Measurements from ENCODE around the gene TRAPPC3.
A peak's percentile ranks its signal among the peaks of the same experiment; 100 is the strongest.

The TRAPPC3 gene

DNA sequence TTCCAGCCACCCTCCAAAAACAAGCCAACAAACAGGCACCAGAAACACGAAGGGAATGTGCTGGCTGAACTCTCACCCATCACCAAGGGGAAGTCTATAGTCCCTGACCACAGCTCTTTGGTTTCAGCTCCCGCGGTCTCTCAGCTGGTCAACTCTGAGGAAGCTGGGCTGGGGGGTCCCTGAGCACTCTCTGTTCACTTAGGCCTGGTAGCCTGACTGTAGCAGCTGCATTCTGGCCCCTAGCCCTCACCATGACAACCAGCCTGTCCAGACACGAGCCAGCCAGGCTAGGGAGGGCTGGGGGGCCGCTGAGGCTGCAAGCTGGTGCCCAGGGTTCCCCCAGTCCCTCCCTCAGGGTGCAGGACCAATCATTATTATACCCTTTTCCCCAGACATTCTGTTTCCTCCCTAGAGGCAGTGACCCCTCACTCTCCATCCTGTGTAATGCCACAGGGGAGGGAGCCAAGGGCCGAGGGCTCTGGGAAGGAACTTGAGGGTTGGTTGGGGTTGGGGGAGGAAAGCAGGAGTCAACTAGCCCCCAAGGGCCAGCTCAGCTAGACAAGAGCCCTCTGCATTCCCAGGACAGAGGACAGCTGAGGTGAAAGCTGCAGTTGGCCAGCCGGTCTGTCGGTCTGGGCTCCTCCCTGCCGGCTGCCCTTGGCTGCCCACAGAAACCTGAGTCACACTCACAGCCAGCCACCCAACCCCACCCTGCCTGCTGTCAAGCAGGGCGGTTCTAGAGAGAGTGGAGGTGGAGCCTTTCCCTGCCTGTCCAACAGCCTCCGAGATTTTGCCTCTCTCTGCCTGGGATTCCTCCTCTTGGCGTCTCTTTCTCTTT lies 1.2 kb upstream of the TRAPPC3 start:
- in situ Hi-C loops (cut with HindIII; ENCODE audit: low pct_ligation_motif_present, low sequenced_read_pairs) = no loop called here
- TF ChIP-seq, protein P1, sequence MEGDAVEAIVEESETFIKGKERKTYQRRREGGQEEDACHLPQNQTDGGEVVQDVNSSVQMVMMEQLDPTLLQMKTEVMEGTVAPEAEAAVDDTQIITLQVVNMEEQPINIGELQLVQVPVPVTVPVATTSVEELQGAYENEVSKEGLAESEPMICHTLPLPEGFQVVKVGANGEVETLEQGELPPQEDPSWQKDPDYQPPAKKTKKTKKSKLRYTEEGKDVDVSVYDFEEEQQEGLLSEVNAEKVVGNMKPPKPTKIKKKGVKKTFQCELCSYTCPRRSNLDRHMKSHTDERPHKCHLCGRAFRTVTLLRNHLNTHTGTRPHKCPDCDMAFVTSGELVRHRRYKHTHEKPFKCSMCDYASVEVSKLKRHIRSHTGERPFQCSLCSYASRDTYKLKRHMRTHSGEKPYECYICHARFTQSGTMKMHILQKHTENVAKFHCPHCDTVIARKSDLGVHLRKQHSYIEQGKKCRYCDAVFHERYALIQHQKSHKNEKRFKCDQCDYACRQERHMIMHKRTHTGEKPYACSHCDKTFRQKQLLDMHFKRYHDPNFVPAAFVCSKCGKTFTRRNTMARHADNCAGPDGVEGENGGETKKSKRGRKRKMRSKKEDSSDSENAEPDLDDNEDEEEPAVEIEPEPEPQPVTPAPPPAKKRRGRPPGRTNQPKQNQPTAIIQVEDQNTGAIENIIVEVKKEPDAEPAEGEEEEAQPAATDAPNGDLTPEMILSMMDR (IDR thresholded peaks at IDR 0.05; ENCODE audit: low read depth, low read length, missing control alignments) = no peak
- DNase-seq = peak; percentile 96
- Histone ChIP-seq H3K27me3 (replicated peaks) (no peaks in the 10 kb centered on the region), H3K27ac (peak overlapping the region; percentile 98), H3K36me3 (replicated peaks) (no peaks in the 10 kb centered on the region), H3K4me3 (ENCODE audit: low read depth, low read length) (peak overlapping the region; percentile 5)

DNA sequence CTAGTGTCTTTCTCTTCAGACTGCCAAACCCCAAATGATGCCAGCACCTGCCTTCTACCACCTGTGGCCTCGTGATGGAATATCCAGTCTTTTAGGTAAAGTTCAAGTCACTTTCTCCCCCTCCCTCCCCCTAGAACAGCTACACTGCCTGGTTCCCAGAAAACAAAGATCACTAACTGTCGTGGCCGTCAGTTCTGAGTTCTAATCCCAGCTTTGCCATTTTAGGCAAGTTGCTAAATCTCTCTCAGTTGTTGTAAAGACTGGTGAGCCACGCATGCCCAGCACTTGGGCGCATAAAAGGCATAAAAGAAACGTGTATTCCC lies 648 bp upstream of the TRAPPC3 start:
- no peak for DNase-seq
- Histone ChIP-seq H3K27me3 (replicated peaks) (no peaks in the 10 kb centered on the region), H3K27ac (peak overlapping the region; percentile 98), H3K36me3 (replicated peaks) (no peaks in the 10 kb centered on the region), H3K4me3 (ENCODE audit: low read depth, low read length) (no peak overlapping the region)
- TF ChIP-seq, protein P1 (IDR thresholded peaks at IDR 0.05; ENCODE audit: low read depth, low read length, missing control alignments) = no peak
- in situ Hi-C loops (cut with HindIII; ENCODE audit: low pct_ligation_motif_present, low sequenced_read_pairs) = no loop called here

DNA sequence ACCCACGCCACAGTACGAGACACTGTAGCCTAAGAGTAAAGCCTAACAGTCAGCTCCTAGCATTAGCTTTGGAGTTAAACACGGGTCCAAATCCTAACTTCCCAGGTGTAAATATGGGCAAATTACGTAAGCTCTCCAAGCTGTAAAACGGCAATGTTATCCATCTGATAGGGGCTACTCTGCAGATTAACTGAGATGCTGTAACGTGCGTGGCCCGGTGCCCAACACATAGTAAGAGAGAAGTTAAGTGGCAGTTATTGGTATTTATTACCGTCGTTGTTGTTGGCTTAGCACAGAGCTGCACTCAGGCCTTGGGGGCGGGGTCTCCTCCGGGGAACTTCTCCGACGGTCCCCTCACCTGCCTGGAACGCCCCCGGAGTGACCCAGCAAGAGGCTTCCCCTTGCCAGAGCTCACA lies 457 bp downstream of the TRAPPC3 start:
- TF ChIP-seq, protein P1 (IDR thresholded peaks at IDR 0.05; ENCODE audit: low read depth, low read length, missing control alignments) = no peak
- H3K4me3 ChIP-seq (ENCODE audit: low read depth, low read length) = peak overlapping the region; percentile 87
- no peaks in the 10 kb centered on the region for H3K27me3 ChIP-seq (replicated peaks)
- in situ Hi-C loops (cut with HindIII; ENCODE audit: low pct_ligation_motif_present, low sequenced_read_pairs) = no loop called here
- H3K27ac ChIP-seq = peak overlapping the region; percentile 94
- H3K36me3 ChIP-seq (replicated peaks) = no peaks in the 10 kb centered on the region
- DNase-seq = no peak

DNA sequence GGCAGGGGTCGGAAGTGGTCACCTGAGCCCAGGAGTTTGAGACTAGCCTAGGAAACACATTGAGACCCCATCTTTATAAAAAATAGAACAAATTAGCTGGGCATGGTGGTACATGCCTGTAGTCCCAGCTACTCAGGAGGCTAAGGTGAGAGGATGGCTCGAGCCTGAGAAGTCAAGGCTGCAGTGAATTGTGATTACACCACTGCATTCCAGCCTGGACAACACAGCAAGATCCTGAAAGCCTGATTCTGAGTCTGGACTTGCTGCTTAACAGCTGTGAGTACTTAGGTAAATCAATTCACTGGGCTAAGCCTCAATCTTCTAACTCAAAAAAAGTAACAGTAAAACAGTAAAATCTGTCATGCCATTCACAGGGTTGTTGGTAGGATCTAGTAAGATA lies 4.9 kb downstream of the TRAPPC3 start:
- H3K4me3 ChIP-seq (ENCODE audit: low read depth, low read length) = no peak overlapping the region
- no peak for DNase-seq
- in situ Hi-C loops (cut with HindIII; ENCODE audit: low pct_ligation_motif_present, low sequenced_read_pairs) = no loop called here
- H3K36me3 ChIP-seq (replicated peaks) = peaks cover 6% of the 10 kb centered on the region
- H3K27ac ChIP-seq = no peak overlapping the region
- TF ChIP-seq, protein P1 (IDR thresholded peaks at IDR 0.05; ENCODE audit: low read depth, low read length, missing control alignments) = no peak
- no peaks in the 10 kb centered on the region for H3K27me3 ChIP-seq (replicated peaks)

DNA sequence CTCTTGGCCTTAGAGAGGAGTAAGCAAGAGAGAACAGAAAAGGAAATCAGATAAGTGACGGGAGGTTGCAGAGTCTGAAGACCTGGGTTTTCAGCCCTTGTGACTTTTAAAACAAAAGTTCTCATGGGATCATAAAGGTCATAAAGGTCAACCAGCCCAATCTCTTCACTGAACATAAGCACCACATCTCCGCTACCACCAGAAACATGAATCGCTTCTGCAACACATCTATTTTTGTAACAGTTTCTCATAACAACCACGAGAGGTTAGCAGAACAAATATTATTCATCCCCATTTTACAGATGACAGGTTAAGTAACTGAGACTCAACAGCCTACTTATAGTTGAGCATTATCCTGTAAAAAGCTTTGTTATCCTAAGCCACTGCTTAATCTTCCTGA lies 5.9 kb downstream of the TRAPPC3 start:
- TF ChIP-seq, protein P1 (IDR thresholded peaks at IDR 0.05; ENCODE audit: low read depth, low read length, missing control alignments) = no peak
- no peak overlapping the region for H3K4me3 ChIP-seq (ENCODE audit: low read depth, low read length)
- no peak overlapping the region for H3K27ac ChIP-seq
- in situ Hi-C loops (cut with HindIII; ENCODE audit: low pct_ligation_motif_present, low sequenced_read_pairs) = no loop called here
- H3K27me3 ChIP-seq (replicated peaks) = no peaks in the 10 kb centered on the region
- no peak for DNase-seq
- peaks cover 6% of the 10 kb centered on the region for H3K36me3 ChIP-seq (replicated peaks)

DNA sequence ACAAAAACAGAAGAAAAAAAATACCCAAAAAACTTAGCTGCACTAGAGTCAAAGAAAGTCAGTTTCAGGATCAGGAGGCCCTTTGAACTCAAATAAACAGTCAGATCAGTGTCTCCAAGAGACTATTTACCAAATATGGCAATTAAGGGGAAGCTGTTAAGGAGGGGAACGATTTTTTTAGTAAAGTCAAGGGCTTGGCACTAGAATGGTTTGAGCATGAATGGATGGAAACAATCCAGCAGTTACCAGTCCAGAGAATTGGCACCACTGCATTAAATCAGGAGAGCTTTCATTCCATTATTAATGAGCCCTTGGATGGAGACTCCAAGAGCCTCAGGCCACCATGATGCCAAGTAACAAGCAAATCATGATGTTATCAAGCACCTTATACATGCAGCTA lies 7.2 kb downstream of the TRAPPC3 start:
- H3K4me3 ChIP-seq (ENCODE audit: low read depth, low read length) = no peak overlapping the region
- no peaks in the 10 kb centered on the region for H3K27me3 ChIP-seq (replicated peaks)
- DNase-seq = no peak
- H3K27ac ChIP-seq = no peak overlapping the region
- in situ Hi-C loops (cut with HindIII; ENCODE audit: low pct_ligation_motif_present, low sequenced_read_pairs) = no loop called here
- TF ChIP-seq, protein P1 (IDR thresholded peaks at IDR 0.05; ENCODE audit: low read depth, low read length, missing control alignments) = no peak
- peaks cover 19% of the 10 kb centered on the region for H3K36me3 ChIP-seq (replicated peaks)

Measured in brain microvascular endothelial cell (primary cell).